ENCODE measurements around the gene TACR2.

TACR2 gene

DNA sequence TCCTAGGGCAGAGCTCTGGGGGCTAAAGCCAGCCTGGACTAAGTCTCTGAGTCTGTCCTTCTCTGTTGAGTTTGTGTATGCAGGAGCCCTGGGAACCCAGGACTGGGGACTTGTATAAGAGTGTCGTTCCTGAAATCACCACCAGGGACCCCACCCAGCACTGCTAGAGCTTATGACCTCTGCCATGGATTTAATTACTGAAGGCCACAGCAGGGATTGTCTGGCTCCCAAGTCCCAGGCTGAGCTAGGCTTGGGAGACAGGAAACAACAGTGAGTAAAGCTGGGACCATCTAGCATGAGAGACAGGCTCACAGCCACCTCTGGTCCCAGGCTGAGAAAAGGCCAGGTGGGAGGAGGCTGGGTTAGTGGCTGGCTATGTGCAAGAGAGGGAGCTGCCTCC is 33.1 kb upstream of the TACR2 start:
- DNase-seq: peak; percentile 22 to 60

DNA sequence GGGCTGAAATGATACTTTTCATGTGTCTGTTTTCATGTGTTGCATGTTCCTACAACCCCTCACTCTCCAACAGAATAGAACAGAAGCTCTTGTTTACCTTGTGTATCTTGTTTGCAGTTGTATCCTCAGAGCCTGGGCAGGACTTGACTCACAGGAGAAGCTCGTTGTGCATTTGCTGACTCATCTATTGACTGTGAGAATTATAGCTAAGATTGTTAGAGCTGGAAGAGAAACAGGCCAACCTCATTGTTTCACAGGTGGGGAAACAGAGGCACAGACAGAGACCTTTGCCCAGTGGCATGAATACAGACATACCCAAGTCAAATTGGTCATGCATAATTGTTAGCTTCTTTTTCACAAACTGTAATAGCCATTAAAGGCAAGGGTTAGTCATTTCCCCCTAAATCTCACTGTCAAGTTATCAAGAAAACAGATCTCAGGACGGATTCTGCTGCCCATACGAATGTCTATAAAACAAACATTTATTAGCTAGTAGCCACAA is 30.0 kb upstream of the TACR2 start:
- DNase-seq: no peak

GRCh38 chr10:69446229-69446628 is 29.5 kb upstream of the TACR2 start:
- no peak for DNase-seq

DNA sequence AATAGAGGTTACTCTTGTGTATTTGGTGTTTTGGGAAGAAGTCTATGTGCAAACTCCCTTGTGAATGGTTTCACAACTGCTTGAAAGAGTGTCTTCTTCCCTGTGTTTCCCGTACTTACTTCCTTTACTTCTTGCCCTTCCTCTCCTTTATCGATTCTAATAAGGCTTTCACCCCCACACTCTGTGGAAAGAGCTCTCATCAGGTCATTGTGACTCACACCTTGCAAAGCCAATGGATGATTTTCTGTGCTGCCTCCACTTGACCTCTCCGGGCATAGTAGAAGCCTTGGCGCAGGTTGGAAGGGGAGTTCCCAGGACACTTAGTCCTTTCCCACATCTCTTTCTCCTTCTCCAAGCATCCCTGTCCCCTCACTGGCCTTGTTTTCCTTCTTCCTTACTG is 28.3 kb upstream of the TACR2 start:
- DNase-seq: no peak

DNA sequence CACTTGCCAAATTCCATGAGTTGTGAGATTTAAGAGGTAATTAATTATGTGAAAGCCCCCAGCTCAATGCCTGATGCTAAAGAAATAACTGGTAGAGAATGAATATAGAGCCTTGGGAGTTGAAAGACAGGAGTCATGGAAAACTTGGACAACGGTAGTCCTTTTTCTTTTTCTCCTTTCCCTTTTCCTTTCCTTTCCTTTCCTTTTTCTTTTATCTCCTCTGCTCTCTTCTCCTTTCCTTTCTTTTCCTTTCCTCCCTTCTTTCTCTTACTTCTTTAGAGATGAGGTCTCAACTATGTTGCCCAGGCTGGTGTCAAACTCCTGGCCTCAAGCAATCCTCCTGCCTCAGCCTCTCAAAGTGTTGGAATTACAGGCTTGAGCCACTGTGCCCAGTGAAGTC is 26.6 kb upstream of the TACR2 start:
- DNase-seq: no peak

DNA sequence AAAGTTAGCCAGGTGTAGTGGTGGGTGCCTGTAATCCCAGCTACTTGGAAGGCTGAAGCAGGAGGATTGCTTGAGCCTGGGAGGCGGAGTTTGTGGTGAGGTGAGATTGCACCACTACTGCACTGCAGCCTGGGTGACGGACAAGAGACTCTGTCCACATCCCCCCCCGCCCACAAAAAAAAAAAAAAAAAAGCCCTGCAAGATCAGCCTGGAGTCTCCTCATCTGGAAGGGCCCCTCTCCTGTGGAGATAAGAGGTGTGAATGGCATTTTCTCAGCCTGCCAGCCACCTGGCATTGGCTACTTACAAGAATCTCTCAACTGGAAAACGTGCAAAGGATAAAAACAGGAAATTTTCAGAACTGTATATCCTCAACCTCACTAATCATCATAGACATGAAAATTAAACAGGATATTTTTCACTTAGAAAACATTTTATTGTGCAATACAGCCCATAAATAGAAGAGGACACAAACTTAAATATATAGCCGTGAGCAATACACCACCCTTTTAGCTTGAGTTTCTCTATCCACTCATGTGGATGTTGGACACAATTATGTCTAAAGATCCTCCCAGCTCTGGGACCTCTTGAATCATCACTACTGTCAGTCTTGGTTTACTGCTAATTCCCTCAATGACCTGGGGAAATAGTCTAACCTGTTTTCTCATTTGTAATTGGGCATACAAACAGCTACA is 23.2 kb upstream of the TACR2 start:
- DNase-seq: peak in 1 of 2 donors; percentile 26

DNA sequence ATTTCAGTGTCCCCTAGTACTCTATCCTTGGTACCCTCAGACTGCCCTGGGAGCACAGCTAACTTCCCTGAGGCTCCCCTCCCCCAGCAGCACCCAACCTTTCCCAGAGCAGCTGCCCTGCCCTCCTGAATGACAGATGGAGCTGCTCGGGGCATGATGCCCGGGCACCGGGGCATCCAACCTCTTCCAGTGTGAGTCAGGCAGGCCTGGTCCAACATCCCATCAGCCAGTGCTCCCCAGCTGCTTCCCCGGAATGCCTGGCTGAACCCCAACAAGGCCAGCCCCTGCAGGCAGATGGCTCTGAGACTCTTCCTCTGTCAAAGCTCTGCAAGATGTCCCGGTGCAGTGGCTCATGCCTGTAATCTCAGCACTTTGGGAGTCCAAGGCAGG is 22.6 kb upstream of the TACR2 start:
- no peak for DNase-seq

DNA sequence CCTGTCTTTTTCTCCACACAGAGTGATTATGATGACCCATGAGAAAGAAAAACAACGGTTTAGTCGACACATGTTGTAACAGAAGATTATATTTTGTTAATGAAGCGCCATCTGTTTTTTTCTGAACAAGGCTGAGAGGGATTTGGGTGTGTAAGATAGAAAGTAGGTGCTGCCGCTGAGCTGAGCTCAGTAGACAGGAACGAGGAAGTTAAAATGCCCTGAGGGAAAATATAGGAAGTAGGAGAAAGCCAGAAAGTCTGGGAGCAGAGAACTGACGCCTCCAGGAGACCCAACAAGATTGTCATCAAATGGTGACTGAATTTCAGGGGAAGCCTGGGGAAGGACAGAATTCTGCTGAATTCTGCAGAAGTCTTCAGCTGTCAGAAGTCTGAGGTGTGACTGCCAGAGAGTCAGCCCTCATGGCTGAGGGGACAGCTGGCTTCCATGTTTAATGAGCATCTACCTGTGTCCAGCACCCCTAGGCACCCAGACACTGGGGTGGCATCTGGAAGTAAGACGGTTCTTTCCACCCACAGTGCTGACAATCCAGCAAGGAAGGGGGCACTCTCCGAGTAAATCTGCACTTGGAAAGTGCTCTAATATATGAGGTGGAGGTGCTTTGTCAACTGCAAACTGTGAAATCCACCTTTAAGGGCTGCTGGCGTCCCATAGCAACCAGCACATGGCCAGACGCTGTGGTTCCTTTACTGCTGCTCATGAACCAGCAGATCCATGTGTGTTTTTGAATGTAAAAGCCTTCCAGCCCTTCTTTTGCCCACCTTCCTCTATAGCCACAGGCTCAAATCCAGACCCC is 22.0 kb upstream of the TACR2 start:
- no peak for DNase-seq

DNA sequence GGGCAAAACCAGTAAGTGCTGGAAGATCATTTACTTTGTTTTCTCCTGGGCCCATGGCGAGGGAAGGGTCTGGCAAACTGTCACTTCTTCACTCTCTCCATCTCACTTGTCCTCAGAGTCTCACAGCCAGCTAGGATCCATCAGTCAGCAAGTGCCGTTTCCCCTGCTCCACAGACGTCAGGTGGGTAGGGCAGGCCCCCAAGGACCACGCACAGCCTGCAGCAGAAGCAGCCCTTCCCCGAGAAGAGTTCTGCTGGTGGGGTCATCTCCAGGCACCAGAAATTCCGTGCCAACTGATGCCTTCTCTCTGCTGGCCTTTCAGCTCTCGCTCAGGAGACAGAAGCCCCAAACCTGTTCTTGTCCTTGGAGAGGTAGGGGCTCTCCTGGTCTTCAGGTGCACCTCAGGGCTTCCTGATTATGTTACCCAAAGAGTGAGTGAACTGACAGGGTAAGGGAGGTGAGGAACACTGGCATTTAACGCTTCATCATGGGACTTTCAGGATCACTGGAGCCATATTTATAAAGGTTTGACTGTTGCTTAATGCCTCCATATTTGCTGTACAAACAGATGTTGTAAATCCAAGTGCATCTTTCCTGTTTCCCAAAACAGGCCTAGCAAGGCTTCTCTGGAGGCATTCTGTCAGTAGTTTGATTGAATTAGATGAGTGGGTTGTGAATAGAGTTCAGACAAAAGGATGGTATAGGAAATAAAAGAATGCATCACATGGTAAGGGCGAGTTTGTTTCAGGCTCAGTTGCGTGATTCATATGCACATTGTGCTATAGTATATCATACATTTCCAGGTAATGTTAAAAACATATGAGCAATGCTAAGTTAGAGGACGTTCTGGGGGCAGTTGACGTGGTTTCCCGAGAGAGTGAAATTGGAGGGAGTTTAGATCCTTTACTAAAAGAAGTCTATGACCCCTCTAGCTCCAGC is 20.9 kb upstream of the TACR2 start:
- DNase-seq: no peak

GRCh38 chr10:69435966-69436520 is 19.3 kb upstream of the TACR2 start:
- DNase-seq: no peak

DNA sequence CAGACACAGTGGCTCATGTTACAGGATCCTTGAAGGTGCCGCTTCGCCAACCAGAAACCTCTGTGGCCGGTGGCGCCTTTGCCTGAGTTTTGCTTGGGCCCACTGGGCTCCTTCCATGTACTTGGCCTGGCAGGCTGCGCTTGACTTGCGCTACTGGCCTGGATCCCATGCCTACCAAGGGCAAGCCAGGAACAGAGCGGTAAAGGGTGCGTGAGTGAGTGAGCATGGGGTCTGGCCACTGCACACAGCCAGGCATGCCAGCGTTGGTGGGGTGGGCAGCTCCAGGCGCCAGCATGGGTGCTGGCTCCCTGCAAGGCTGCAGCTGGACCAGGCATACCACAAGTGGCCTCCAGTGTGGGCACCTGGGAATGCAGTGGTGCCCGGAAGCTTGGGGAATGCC is 18.2 kb upstream of the TACR2 start:
- DNase-seq: no peak

DNA sequence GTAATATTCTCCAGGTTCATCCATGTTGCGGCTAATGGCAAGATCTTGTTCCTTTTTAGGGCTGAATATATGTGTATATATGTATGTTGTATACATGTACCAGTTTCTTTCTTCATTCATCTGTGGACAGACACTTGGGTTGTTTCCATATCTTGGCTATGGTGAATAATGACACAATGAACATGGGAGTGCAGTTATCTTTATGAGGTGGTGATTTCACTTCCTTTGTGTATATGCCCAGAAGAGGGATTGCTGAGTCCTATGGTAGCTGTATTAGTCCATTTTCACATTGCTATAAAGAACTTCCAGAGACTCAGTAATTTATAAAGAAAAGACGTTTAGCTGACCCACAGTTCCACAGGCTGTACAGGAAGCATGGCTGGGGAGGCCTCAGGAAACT is 17.5 kb upstream of the TACR2 start:
- DNase-seq: no peak

DNA sequence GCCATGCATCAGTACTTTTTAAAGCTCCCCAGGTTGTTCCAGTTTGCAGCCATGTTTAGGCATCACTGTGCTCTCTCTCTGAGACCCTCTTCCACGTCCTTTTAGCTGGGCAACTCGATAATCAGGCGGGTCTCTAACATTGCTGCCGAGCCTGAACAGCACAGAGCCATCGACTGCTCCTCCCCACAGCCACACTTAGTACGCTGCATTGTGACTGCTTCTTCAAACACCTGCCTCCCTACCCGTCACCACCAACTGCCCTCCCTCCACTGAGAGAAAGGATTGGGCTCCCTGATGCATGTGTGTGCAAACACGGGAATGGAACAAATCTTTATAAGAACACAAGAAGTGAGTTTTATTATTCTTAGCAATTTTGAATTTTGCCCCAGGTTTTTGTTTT is 11.4 kb upstream of the TACR2 start:
- no peak for DNase-seq

- no peak for DNase-seq
Observed at GRCh38 chr10:69426376-69426727, 9.6 kb upstream of the TACR2 start.

- DNase-seq: peak; percentile 61 to 75
Observed at GRCh38 chr10:69425511-69426298, 9.0 kb upstream of the TACR2 start.

GRCh38 chr10:69425041-69425440 is 8.3 kb upstream of the TACR2 start:
- no peak for DNase-seq

DNA sequence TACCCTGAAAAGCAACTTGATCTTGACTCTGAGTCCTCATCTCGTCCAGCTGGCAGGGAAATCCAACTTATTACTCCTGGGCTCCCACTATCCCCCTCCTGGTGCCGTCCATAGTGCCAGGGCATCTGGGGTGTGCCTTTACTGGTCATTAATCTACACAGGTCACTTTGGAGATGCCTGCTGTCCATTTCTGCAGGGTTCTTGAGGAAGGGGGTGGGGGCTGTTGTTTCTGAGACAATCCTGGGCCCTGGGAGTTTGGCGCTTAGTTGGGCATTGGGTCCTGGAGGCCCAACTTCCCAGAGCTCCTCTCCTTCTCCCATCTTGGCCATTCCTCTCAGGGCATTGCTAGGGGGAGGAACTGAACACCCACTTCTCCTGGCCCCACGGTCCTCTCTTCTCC is 6.0 kb upstream of the TACR2 start:
- DNase-seq: no peak

- DNase-seq: no peak
Observed at GRCh38 chr10:69421611-69422308, 5.0 kb upstream of the TACR2 start.

GRCh38 chr10:69419744-69420126 is 3.0 kb upstream of the TACR2 start:
- no peak for DNase-seq

DNA sequence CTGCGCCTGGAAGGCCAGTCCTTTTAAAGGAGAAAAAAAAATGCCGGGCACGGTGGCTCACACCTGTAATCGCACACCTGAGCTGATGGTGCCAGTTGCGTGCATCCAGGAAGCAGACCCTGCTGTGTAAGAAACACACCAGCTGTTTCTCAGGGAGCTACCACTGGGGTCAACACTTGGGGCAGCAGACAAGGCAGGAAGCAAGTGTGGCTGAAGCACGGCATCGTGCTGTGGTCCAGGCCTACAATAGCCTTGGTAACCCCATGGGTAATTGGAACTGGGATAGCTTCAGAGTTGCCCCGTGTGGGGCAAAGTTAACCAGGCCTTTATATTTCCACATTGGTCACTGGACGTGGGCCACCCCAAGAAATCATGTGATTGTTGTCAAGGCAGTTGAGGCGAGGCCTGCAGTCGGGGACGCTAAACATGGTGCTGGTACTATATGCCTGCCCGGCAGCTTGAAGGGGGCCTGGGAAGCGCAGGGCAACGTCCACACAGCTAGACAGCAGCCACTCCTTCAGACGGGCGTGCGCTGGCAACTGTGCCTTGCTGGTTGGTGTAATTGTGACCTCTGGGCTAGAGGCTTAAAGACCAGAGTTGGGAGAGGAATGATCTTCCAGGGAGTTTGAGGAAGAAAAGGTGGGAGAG is 2.5 kb upstream of the TACR2 start:
- DNase-seq: no peak

All from CD4-positive, alpha-beta T cell treated with Interleukin-1 beta for 1 hour (primary cell).